Measurements from ENCODE around the gene USH2A.

GRCh38 chr1:216193839-216194443 is 229.3 kb downstream of the USH2A start:
- TF ChIP-seq CTCF (IDR thresholded peaks at IDR 0.05): no peak
- TF ChIP-seq EP300 (IDR thresholded peaks at IDR 0.05): no peak
- no peak for TF ChIP-seq POLR2A (IDR thresholded peaks at IDR 0.05)
- TF ChIP-seq POLR2AphosphoS5 (IDR thresholded peaks at IDR 0.05): no peak
